GM04503 (cell line): Measurements from ENCODE around the gene SFXN5.

Source experiments
- DNase-seq: peaks from one replicate; pipeline ENCODE4 v3.0.0-alpha.2; 2012; ENCODE audit warnings: low read depth

The SFXN5 gene

DNA sequence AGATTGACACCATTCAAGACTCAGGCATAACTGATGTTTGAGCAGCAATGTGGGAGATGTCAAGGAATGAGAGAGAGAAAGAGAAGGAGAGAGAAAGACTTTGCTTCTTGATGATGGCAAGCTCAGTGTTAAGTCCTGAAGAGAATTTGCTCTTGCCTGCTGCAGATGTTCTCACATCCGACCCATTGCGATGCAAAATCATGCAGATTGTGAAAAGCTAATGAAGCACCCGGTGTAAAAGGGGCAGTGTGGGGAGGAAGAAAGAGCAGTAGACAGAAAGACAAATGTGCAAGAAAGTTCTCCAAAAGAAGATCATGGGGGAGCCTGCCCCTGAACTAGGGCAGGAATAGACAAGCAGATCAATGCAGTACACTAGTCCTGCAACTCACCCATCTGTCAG lies 96.5 kb downstream of the SFXN5 start:
- no peak for DNase-seq

DNA sequence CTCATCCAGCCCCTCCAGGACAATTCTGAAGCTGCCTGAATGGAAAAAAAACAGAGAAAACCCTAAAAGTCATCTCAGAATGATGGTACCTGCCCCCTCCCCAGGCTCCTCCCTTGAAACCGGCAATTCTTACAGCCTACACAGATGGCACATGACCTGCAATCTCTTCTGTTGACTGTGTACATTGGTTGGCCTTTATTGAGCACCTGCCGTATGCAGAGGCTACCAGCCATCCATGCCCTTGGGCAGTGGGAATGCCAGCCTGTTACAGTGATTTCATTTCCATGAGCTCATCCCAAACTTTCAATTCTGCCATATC lies 97.1 kb downstream of the SFXN5 start:
- DNase-seq: no peak

DNA sequence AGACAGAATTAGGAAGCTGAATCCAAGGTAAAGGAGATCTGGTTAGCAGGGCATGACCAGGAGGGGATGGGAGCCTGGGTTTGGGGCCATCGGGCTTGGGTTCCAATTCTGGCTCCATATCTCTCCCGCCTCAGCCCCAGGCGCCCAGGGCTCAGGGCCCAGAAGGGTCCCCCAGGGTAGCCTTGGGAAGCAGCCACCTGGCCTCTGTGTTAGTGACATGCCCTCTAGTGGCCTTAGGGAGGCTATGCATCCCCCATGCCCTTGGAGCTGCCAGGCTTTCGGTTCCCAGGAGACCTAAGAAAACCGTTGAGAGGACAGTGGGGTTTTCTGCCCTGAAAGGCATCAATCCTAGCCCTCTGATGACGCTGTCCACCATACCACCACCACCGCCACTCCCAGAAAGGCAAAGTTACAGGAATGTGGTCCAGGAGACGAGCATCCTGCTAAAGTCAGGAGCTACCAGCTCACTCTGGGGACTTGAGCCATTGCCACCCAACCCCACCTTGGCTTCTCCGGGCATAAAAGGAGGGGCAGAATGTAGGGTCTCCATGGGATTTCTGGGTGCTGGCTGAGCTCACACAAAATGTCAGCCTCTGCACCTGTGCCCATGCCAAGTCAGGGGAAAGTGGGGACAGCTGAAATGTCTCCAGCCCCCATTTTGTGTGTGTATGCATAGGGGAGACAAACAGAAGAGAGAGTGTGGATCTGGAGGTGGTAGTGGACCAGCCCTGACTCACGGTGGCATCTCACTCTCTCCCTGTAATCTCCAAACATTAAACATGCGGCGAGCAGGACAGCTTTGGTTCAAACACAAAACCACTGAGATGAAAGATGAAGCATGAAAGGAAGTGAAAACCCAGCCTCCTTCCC lies 97.7 kb downstream of the SFXN5 start:
- DNase-seq: no peak

DNA sequence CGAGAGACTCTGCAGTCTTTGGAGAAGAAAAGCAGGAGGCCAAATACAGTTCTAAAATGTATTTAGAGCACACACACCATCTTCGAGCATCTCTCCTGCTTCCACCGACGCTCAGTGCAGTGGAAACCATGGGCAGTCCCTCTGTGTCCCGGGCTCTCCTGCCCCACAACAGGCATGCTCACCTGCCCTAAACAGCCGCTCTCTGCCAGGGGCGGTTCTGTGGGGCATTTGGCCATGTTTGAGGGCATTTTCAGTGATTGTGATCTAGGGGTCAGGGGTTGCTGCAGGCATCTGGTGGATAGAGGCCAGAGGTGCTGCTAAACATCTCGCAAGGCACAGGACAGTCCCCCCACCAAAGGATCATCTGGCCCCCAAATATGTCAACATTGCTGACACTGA lies 98.4 kb downstream of the SFXN5 start:
- DNase-seq: no peak

DNA sequence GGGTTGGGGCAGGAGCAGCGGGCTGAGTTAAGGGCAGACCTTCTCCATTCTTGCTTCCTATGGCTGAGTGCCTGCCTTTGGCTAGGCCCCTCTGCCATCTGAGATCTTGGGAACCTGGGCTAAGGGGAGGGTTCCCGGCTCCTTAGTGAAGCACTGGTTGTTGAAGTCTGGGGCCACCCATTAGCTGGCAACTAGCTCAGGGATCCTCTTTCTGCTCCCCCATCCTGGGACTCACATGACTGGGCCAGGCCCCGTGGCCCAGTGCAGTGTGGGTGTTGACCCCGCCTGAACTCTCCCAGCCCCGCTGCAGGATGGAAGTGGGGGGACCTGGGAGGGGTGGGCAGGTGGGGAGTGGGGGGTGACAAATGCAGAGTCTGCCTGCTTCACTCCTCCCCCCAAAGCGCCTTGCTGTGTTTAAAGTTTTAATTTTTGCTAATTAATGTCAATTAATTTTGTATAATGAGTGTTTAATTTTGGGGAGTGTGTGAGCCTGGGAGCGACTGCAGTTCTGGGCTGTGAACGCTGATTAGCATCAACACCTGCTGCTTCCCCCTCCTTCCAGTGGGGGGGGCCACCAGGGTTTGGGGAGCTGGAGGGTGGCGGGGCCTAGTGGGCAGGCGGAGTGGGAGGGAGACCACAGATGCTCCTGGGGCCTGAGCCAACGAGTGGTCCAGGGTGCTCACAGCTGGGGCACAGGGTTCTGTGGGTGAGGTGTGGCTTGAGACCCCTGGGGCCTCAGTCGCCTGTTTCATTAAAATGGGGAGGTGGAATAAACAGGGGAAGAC lies 99.0 kb downstream of the SFXN5 start:
- DNase-seq: no peak

DNA sequence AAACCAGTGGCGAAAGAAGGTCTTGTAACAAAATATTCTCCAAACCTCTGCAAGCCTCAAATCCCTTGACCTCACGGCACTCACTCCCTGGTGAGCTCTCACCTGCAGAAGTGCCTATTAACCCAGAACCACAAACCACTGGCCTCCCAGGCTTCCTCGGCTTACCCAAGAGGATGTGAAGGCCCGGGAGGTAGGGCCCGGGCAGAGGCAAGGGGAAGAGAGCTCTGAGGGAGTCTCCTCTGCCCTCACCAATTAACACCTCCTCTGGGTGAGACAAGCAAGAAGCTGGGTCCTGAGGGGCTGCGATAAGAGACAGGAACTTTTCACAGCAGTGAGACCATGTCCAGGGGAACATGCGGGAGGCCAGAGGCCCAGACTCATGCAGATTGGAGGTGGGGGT lies 100.5 kb downstream of the SFXN5 start:
- no peak for DNase-seq

- no peak for DNase-seq
Measured at GRCh38 chr2:72969706-72970105, 101.8 kb downstream of the SFXN5 start.

DNA sequence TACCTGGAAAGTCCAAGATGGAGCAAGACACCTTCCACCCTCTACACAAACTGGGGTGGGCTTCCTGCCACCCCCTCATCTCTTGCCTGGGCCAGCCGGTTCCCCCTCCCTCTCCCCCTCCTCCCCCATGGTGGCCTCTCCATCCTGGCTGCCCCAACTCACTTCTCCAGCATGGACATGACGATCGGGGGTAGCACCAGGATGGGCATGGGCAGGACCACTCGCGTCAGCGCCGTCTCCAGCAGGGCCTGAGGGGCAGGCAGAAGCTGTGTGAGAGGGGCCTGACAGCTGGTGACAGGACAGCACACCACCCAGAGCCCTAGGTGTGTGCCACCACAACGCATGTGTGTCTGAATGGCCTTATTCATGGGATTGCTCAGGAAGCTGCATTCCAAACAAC lies 103.2 kb downstream of the SFXN5 start:
- no peak for DNase-seq

DNA sequence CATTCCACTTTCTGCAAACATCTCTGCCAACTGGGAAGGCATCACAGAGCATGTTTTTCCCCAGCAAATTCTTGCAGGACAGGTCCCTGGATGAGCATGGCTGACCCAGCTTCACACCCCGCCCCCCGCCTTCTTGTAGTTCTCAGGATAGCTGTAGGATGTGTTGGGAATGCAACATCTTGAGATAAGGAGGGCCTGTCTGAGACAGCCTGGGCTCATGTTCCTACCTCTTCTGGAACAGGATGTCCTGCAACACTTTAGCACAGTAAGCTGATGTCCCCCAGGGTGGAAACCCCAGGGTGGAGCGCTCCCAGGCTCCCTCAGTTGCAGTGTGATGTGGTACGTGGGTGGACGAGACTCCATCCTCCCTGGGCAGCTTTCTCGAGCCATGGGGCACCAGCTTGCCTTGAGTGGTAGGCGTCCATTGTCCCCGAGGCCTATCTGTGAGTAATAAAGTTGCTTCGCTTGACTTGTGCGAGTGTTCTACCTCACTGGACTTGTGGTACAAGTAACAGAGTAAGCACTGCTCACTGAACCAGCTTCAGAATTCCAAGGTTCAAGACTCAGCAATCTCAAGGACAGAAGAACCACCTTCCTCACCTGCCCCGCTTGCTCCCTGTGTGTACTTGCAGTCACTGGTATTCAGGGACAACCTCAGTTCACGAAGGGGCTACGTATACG lies 105.6 kb downstream of the SFXN5 start:
- DNase-seq: no peak

DNA sequence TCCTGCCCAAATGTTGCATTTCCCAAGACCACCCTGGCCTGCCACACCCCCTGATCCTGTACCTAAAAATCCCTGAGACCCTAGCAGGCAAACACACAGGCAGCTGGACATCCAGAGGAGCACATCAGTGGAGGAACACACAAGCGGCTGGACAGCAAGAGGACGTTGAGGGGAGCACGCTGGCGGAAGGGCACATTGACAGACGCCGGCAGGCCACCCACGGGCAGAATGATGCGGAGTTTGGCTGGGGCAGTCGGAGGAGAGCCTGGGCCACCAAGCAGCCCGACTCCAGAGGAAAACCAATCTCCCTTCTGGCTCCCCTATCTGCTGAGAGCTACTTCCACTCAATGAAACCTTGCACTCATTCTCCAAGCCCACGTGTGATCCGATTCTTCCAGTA lies 106.5 kb downstream of the SFXN5 start:
- DNase-seq: no peak

DNA sequence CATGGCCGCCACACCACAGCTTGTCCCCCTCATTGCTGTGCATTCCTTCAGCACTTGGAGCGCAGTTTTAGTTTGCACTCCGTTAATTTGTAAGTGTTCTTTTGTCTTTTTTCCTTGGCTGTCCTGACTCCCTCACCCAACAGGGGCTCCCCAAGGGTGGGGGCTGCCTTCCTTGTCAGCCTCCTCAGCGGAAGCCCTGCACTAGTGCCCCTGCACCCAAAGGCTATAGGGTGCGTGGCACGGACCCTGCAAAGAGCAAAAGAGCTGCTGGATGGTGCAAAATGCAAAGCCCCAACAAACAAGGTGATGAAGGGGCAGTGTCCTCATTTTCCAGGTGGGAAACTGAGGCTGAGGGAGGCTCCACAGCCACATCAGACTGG lies 107.4 kb downstream of the SFXN5 start:
- DNase-seq: no peak

- DNase-seq: no peak
Measured at GRCh38 chr2:72963423-72964145, 107.9 kb downstream of the SFXN5 start.

GRCh38 chr2:72962911-72963310 lies 108.6 kb downstream of the SFXN5 start:
- DNase-seq: no peak

- no peak for DNase-seq
Measured at GRCh38 chr2:72961853-72962468, 109.6 kb downstream of the SFXN5 start.

GRCh38 chr2:72961036-72961720 lies 110.3 kb downstream of the SFXN5 start:
- no peak for DNase-seq

DNA sequence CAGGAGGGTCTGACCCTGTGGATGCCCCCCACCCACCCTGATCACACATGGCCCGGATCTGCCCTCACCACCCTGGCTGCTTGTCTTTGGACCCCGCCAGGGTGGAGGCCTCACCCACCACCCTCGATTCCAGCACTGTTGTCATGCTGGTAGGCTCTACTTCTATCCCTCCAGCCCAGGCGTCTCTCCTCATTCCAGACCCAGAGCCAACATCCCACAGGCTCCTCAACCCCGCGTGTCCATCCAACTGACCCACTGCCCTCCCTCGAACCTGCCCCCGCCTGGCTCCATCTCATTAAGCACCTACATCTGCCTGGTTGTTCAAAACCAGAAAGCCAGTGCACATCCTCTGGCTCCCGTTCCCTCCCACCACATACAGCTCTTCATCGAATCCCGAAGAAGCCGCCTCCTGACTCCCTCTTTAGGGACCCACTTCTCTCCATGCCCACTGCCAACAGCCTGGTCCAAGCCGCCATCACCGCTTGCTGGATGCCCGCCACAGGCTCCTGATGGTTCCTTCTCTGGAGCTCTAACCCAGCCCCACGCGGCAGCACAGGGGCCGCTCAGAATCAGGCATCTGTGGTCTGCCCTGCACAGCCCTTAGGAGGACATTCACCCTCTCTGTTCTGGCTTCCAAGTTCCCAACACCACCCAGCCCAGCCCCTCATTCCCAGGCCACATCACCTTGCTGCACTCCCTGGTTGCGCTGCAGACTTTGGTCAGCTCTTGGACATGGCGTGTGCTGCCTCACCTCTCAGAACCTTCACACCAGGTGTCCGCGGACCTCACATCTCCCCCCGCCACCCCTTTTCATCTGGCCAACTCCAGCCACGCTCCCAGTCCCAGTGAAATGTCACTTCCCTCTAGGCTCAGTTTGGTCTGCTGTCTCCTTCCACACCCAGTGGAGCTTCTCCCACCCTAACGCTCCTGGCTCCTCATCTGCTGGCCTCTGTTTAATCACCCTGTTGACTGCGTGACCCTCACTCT lies 111.2 kb downstream of the SFXN5 start:
- no peak for DNase-seq

- no peak for DNase-seq
Measured at GRCh38 chr2:72959554-72959953, 112.0 kb downstream of the SFXN5 start.

DNA sequence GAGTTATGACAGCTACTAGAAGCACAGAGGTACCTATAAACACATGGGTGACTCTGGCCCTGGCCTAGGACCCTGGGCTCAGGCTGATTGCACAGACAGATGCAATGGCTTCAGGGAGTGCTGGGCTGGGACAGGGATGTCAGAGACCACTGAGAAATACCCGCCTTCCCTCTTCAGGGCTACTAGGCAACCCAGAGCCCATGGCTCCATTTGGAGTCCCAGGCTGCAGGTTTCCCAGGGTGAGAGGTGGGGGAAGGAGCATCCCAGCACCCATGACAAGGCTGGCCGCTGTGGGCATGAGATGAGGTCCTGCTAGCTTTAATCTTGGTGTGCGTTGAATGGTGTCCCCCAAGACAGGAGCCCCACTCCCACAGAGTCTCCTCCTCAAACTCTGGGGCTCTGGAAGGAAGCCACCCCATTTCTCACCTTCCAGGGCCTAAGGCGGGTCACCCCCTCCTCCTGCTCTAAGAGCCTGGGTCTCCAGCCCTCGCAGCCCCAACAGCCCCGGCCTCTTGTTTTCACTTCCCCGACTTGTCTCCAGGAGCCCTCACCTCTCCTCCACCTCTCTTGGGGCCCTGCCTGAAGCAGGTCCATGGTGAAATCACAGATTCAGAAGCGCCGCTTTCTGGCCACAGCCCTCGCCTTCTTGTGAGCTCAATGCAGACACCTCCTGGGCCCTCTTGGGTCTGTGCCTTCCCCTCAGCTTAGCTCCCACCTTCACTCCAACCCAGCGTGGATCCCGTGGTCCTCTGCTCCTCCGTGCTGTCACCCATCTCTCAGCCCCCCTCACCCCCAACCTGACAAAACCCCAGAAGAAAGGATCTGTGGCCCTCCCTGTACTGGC lies 112.7 kb downstream of the SFXN5 start:
- no peak for DNase-seq

DNA sequence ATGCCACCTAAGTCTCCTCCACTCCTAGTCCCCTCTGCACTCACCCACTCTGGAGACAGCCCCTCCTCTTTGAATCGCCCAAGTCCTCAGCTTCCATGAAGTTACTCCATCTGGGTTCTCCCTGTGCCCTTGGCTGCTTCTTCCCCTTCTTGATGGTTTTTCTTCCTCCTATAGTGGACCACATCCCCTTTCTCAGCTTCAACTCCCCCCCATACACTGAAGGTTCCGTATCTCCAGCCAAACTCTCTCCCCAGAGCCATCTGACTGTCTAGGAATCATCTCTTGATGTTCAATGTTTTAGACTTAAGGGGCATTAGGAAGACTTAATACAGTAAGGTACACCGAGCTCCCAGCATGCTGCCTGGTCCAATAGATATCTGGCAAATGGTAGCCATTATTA lies 114.6 kb downstream of the SFXN5 start:
- DNase-seq: no peak
